ENCODE results near the gene DGCR2.

DGCR2 gene

DNA sequence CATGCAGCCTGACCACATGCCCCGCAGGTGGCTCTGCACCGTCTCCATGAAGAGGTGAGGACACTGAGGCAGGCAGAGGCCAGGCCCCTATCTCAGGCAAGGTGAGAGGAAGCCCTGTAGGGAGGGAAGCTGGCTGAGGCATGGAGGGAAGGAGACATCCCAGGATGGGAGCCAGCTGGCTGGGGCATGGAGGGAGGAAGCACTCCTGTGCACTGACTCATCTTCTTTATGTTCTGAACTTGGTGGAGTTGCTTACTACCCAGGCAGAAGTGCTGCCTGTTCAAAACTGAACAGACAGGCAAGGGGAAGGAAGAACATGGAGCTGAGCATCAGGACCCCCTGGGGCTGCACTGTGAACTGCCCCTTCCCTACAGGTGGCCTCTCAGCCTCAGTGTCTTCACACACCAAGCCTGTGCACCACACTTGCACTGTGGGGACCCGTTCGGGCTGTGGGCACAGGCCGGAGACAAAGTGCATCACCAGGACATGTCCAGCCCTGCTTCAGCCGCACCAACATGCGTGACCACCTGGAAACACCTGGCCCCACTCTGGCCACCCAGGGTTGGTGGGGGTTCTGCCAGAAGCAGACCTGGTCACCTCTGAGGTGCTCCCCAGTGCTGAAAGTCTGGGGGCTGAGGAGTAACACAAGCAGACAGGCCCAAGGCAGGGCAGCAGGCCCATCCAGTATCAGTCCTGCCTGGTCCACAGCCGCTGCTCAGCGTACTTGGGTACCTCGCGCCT, 55.5 kb downstream of the DGCR2 start:
- ChIA-PET CTCF (interaction anchor here (0.8 kb wide), 1 partner anchor 78 kb away, joined by 3 read pairs; the partner anchor contains the start of gene ESS2), POLR2A (no interaction called here)
- TF ChIP-seq, protein P1, sequence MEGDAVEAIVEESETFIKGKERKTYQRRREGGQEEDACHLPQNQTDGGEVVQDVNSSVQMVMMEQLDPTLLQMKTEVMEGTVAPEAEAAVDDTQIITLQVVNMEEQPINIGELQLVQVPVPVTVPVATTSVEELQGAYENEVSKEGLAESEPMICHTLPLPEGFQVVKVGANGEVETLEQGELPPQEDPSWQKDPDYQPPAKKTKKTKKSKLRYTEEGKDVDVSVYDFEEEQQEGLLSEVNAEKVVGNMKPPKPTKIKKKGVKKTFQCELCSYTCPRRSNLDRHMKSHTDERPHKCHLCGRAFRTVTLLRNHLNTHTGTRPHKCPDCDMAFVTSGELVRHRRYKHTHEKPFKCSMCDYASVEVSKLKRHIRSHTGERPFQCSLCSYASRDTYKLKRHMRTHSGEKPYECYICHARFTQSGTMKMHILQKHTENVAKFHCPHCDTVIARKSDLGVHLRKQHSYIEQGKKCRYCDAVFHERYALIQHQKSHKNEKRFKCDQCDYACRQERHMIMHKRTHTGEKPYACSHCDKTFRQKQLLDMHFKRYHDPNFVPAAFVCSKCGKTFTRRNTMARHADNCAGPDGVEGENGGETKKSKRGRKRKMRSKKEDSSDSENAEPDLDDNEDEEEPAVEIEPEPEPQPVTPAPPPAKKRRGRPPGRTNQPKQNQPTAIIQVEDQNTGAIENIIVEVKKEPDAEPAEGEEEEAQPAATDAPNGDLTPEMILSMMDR (IDR thresholded peaks at IDR 0.05; ENCODE audit: control extremely low read depth, extremely low read depth, low read depth, missing control alignments), result no peak
- no peak for DNase-seq (ENCODE audit: extremely low spot score)

DNA sequence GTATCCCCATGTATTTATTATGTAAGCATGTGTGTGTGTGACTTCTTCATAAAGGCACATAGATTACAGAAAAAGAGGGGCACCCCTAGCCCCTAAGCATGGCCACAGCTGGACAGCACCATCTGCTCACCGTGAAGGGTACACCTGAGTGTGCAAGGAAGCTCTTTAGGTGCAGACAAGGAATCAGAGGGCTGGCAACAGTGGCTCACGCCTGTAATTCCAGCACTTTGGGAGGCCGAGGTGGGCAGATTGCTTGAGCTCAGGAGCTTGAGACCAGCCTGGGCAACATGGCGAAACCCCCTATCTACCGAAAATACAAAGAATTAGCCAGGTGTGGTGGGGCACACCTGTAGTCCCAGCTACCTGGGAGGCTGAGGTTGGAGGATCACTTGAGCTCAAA, 56.3 kb downstream of the DGCR2 start:
- POLR2A ChIA-PET, result no interaction called here
- CTCF ChIA-PET, result interaction anchor here (0.8 to 1.1 kb wide), 2 partner anchors 50 to 79 kb away, joined by 3 read pairs; partner anchors contain the start of gene ESS2
- TF ChIP-seq, protein P1 (IDR thresholded peaks at IDR 0.05; ENCODE audit: control extremely low read depth, extremely low read depth, low read depth, missing control alignments), result no peak
- DNase-seq (ENCODE audit: extremely low spot score), result no peak

DNA sequence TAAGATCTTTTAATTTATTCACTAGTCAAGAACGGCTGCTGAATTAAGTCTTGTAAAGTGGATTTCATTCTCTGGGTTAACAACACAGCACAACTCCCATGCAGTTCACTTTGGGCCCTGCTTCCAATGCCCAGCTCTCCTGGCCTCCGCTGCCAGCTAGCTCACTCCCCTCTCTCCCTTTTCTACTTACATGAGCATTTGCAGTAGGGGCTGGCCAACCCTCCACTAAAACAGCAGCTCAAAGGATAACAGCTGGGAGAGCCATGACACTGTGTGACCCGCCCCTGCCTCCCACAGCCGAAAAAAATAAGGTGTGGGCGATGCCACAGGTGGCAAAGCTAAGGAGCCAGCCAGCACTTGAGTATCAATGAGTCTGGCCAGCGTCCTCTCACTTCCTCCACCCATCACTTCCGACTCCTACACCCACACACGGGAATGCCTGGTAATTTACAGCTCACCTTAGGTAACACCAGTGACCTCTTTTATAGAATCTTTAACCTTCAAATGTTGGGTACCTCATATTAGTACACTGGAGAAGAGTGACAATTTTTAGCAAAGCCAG, 56.8 kb downstream of the DGCR2 start:
- DNase-seq (ENCODE audit: extremely low spot score), result no peak
- CTCF ChIA-PET, result interaction anchor here (0.8 to 1.1 kb wide), 2 partner anchors 51 to 79 kb away, joined by 3 read pairs; partner anchors contain the start of gene ESS2
- TF ChIP-seq, protein P1 (IDR thresholded peaks at IDR 0.05; ENCODE audit: control extremely low read depth, extremely low read depth, low read depth, missing control alignments), result no peak
- POLR2A ChIA-PET, result no interaction called here

DNA sequence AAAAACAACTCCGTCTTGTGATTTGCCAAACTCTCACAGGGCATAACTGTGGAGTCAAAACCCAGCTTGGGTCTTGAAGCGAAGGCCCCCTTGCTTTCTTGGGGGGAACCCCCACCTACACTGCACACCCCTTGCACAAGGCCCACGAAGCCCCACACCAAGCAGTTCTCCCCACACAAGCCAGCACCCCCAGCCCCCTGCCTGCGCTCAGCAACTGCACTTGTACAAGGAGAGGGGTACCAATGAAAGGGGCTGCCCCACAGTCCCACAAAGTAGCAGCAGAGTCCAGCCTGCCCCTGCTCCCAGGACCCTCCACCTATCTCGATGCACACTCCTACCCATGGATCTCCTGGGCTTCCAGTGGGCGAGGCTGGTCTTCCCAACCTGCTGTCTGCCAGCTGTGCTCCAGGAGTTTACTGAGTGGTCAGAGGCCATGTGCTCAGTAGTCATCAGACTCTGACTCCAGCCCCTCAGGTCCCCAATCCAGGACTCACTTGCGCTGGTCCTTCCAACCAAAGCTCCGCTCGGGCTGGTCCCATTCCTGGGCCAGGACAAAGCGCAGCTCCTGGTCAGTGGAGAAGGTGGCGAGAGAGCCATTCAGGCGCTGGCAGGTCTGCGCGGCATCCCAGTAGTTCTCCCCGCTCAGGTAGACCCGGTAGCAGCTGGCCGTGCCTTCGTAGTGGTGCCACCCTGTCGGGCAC, 57.7 kb downstream of the DGCR2 start:
- ChIA-PET CTCF (interaction anchor here (1.1 kb wide), 1 partner anchor 666 kb away, joined by 3 read pairs; no protein-coding TSS in a partner anchor), POLR2A (no interaction called here)
- TF ChIP-seq, protein P1 (IDR thresholded peaks at IDR 0.05; ENCODE audit: control extremely low read depth, extremely low read depth, low read depth, missing control alignments), result no peak
- no peak for DNase-seq (ENCODE audit: extremely low spot score)

DNA sequence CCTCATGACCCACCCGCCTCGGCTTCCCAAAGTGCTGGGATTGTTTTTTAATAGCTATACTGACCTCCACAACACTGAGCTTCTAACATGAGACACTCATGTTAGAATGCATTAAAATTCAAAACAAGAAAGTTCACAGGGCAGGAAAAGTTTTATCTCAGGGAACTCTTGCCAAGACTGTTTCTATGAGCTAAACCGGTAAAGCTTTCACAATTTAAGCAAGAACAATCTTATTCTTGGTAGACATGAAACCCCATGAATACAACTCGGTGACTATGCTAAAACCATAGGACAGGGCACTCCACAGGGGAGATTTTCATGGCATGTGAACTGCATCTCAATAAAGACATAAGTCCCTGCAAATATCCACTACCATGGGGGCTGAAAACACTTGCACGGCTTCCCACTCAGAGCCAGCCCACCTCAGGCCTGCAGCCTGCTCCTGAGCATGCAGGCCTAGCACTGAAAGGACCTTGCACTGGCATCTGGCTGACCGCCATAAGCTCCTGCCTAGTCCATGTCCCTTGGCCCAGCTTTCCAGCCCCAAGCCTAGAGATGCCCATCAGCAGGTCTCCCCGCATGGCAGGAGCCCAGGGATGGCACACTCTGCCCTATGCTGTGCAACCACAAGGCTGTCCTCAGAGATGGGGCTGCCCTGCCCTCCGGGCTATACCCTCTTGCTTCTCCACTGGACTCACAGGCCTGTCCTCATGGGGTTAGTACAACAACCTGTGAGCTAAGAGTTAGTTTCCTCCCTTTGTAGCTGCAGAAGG, 58.4 kb downstream of the DGCR2 start:
- ChIA-PET POLR2A (no interaction called here), CTCF (interaction anchor here (1.1 kb wide), 1 partner anchor 667 kb away, joined by 3 read pairs; no protein-coding TSS in a partner anchor)
- no peak for DNase-seq (ENCODE audit: extremely low spot score)
- TF ChIP-seq, protein P1 (IDR thresholded peaks at IDR 0.05; ENCODE audit: control extremely low read depth, extremely low read depth, low read depth, missing control alignments), result no peak

DNA sequence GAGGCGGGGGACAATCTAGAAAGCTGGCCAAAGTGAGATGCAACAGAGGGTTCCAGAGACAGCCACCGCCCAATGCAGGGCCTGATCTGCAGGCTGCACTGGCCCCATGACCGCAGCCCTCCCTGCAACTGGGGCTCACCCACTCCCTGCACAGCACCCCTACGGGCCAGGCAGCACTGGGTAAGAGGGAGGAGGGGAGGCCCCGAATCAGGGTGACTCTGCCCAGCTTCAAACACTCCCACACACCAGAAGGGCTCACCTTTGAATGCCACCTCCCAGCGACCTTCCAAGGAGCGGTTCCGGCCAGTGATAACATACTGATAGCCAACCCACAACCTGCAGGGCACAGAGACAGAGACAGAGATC, 59.3 kb downstream of the DGCR2 start:
- TF ChIP-seq, protein P1 (IDR thresholded peaks at IDR 0.05; ENCODE audit: control extremely low read depth, extremely low read depth, low read depth, missing control alignments), result no peak
- DNase-seq (ENCODE audit: extremely low spot score), result no peak
- ChIA-PET CTCF (interaction anchor here (1.3 kb wide), 1 partner anchor 13 kb away, joined by 3 read pairs; no protein-coding TSS in a partner anchor), POLR2A (no interaction called here)
